Measurements from ENCODE around the gene LRRC55. TPM values are rescaled to one million over a fixed set of nuclear protein-coding genes. Genes with fewer than 3 reads are reported as not detected.

The LRRC55 gene
- total and polyA plus RNA-seq, 9 of the 15 experiments (the other 6 are each of a cell fraction or from before 2014, with no cell fraction given), result not detected

DNA sequence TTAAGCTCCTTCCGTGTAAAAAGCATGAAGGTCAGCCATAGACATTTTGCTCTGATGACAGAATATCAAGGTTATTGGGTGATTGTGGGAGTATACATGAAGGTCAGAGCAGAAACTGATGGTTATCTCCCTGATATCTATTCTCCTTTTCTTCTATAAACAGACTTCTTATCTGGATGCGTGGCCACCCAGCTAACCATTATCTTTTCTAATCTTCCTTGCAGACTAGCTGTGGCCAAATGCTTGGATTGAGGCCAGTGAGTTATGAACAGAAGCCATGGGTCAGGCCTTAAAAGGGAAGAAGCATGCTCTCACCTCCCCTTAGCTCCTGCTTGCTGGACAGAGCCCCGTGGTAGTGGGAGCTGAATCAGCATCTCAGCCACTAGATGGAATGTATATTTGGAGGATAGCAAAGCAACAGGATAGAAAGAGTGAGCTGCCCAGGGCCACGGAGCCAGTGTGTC, 31.3 kb upstream of the LRRC55 start (continued):
- TF ChIP-seq, protein P1, sequence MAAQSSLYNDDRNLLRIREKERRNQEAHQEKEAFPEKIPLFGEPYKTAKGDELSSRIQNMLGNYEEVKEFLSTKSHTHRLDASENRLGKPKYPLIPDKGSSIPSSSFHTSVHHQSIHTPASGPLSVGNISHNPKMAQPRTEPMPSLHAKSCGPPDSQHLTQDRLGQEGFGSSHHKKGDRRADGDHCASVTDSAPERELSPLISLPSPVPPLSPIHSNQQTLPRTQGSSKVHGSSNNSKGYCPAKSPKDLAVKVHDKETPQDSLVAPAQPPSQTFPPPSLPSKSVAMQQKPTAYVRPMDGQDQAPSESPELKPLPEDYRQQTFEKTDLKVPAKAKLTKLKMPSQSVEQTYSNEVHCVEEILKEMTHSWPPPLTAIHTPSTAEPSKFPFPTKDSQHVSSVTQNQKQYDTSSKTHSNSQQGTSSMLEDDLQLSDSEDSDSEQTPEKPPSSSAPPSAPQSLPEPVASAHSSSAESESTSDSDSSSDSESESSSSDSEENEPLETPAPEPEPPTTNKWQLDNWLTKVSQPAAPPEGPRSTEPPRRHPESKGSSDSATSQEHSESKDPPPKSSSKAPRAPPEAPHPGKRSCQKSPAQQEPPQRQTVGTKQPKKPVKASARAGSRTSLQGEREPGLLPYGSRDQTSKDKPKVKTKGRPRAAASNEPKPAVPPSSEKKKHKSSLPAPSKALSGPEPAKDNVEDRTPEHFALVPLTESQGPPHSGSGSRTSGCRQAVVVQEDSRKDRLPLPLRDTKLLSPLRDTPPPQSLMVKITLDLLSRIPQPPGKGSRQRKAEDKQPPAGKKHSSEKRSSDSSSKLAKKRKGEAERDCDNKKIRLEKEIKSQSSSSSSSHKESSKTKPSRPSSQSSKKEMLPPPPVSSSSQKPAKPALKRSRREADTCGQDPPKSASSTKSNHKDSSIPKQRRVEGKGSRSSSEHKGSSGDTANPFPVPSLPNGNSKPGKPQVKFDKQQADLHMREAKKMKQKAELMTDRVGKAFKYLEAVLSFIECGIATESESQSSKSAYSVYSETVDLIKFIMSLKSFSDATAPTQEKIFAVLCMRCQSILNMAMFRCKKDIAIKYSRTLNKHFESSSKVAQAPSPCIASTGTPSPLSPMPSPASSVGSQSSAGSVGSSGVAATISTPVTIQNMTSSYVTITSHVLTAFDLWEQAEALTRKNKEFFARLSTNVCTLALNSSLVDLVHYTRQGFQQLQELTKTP (IDR thresholded peaks at IDR 0.05; ENCODE audit: low read depth in 1 of 2, partially characterized antibody in 2 of 2), result peak in 1 of 2 experiments; percentile 60
- TF ChIP-seq, protein P2, sequence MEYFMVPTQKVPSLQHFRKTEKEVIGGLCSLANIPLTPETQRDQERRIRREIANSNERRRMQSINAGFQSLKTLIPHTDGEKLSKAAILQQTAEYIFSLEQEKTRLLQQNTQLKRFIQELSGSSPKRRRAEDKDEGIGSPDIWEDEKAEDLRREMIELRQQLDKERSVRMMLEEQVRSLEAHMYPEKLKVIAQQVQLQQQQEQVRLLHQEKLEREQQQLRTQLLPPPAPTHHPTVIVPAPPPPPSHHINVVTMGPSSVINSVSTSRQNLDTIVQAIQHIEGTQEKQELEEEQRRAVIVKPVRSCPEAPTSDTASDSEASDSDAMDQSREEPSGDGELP (CRISPR knock-in tag; IDR thresholded peaks at IDR 0.05; ENCODE audit: borderline replicate concordance), result peak; percentile 29; the same call in 1 of the 2 replicates
- TF ChIP-seq, protein P3, sequence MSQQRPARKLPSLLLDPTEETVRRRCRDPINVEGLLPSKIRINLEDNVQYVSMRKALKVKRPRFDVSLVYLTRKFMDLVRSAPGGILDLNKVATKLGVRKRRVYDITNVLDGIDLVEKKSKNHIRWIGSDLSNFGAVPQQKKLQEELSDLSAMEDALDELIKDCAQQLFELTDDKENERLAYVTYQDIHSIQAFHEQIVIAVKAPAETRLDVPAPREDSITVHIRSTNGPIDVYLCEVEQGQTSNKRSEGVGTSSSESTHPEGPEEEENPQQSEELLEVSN (IDR thresholded peaks at IDR 0.05; ENCODE audit: borderline replicate concordance in 1 of 2, extremely low read depth in 1 of 2, insufficient read depth in 1 of 2, insufficient read length in 1 of 2, low read depth in 1 of 2, low read length in 1 of 2, poor library complexity in 1 of 2, severe bottlenecking in 1 of 2), result no peak
- TF ChIP-seq CBFA2T3 (IDR thresholded peaks at IDR 0.05) (peak; percentile 80), ZNF431 (CRISPR knock-in tag; IDR thresholded peaks at IDR 0.05) (no peak), ZNF785 (CRISPR knock-in tag; IDR thresholded peaks at IDR 0.05) (no peak), CHCHD3 (CRISPR knock-in tag; IDR thresholded peaks at IDR 0.05) (no peak), NR2F6 (CRISPR knock-in tag; IDR thresholded peaks at IDR 0.05) (no peak), KAT7 (CRISPR knock-in tag; IDR thresholded peaks at IDR 0.05; ENCODE audit: borderline replicate concordance) (no peak), CREB1 (IDR thresholded peaks at IDR 0.05) (no peak), CREB1 (CRISPR knock-in tag; IDR thresholded peaks at IDR 0.05) (peak; percentile 30; the same call in 1 of the 2 replicates)
- TF ChIP-seq, protein P4, sequence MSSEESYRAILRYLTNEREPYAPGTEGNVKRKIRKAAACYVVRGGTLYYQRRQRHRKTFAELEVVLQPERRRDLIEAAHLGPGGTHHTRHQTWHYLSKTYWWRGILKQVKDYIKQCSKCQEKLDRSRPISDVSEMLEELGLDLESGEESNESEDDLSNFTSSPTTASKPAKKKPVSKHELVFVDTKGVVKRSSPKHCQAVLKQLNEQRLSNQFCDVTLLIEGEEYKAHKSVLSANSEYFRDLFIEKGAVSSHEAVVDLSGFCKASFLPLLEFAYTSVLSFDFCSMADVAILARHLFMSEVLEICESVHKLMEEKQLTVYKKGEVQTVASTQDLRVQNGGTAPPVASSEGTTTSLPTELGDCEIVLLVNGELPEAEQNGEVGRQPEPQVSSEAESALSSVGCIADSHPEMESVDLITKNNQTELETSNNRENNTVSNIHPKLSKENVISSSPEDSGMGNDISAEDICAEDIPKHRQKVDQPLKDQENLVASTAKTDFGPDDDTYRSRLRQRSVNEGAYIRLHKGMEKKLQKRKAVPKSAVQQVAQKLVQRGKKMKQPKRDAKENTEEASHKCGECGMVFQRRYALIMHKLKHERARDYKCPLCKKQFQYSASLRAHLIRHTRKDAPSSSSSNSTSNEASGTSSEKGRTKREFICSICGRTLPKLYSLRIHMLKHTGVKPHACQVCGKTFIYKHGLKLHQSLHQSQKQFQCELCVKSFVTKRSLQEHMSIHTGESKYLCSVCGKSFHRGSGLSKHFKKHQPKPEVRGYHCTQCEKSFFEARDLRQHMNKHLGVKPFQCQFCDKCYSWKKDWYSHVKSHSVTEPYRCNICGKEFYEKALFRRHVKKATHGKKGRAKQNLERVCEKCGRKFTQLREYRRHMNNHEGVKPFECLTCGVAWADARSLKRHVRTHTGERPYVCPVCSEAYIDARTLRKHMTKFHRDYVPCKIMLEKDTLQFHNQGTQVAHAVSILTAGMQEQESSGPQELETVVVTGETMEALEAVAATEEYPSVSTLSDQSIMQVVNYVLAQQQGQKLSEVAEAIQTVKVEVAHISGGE (CRISPR knock-in tag; IDR thresholded peaks at IDR 0.05), result peak in 1 of 3 experiments; percentile 62; a peak in 2 of 6 replicates
- TF ChIP-seq, protein P5, sequence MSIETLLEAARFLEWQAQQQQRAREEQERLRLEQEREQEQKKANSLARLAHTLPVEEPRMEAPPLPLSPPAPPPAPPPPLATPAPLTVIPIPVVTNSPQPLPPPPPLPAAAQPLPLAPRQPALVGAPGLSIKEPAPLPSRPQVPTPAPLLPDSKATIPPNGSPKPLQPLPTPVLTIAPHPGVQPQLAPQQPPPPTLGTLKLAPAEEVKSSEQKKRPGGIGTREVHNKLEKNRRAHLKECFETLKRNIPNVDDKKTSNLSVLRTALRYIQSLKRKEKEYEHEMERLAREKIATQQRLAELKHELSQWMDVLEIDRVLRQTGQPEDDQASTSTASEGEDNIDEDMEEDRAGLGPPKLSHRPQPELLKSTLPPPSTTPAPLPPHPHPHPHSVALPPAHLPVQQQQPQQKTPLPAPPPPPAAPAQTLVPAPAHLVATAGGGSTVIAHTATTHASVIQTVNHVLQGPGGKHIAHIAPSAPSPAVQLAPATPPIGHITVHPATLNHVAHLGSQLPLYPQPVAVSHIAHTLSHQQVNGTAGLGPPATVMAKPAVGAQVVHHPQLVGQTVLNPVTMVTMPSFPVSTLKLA (conservative IDR thresholded peaks at IDR 0.05), result peak in 1 of 2 experiments; percentile 56; a peak in 1 of 4 replicates
